HG02852 (cell line): ENCODE data around the gene TECTB.
"Not testable (repeated sequence)": the region's sequence is repeated elsewhere in the genome, so short reads cannot be mapped to it uniquely, and the experiment has no call there.

Experiments used
- ATAC-seq: cut with Tn5 transposase; IDR thresholded peaks from one replicate; pipeline ENCODE4 v1.9.1; 2021; ENCODE audit warnings: mild to moderate bottlenecking, moderate library complexity; ENCODE audit not compliant: unreplicated experiment

Gene TECTB

DNA sequence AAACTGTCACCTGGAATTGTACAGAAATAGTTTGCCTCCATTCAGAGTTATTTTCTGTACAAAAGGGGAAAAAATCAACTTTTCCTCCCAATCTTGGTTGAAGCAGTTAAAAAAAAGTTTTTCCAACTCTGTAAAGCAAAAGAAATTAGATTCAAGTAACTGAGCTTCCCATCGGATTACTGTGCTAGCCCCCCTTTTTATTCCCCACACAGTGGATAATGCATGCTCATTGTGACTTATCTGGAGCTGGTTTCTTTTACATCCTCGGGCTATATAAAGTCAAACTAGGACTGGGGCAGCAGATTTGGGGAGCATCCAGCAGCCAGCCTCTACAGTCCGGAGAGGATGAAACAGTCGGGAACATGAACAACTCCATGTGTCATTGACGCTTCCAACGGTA is at the start of gene TECTB:
TECTB (plus strand) TSS at position 301 of the 400 bp plus-strand sequence. CDS start 335 bp downstream, outside the sequence.
- no peak for ATAC-seq

DNA sequence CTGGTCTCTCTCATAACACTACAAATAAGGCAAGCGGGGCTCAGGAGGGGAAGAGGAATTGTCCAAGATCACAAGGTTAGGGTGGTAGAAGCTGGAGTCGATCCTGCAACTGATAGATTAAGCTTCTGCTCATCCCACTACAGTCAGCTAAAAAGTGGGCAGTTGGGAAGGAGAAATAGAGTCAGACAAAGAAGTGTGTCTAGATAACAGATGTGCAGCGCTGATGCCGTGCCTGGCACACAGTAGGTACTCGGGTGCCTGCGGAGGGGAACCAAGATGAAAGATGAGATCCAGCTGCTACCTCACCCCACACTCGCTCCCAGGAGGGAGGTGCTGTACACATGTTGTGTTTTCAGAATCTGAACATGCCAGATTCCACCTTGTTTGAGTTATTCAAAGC is 48.1 kb upstream of the TECTB start:
- no peak for ATAC-seq

GRCh38 chr10:112235920-112236319 is 47.3 kb upstream of the TECTB start:
- ATAC-seq: no peak

GRCh38 chr10:112236486-112236885 is 46.7 kb upstream of the TECTB start:
- ATAC-seq: no peak

GRCh38 chr10:112239347-112239746 is 43.9 kb upstream of the TECTB start:
- ATAC-seq: no peak

DNA sequence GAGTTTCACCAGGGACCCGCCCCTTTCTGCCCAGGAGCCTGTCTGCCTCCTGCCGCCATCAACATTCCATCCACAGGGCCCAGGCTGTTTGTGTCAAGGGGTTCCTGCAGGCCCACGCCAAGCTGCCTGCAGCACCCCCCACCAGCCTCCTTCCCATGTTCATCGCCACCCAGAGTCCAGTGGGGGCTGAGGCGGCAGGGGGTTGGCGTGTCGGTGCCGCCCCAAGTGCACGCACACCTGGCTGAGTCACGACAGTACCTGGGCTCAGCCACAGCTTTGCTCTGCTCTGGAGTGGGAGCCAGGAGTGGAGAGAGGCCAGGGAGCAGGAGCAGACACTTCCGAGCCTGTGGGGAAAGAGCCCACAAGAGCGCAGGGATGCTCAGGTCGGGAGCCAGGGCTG is 42.8 kb upstream of the TECTB start:
- ATAC-seq: no peak

- no peak for ATAC-seq
These were observed 41.4 kb upstream of the TECTB start for GRCh38 chr10:112241651-112242341.

- no peak for ATAC-seq
These were observed 40.4 kb upstream of the TECTB start for GRCh38 chr10:112242769-112243168.

- no peak for ATAC-seq
These were observed 39.5 kb upstream of the TECTB start for GRCh38 chr10:112243713-112244112.

DNA sequence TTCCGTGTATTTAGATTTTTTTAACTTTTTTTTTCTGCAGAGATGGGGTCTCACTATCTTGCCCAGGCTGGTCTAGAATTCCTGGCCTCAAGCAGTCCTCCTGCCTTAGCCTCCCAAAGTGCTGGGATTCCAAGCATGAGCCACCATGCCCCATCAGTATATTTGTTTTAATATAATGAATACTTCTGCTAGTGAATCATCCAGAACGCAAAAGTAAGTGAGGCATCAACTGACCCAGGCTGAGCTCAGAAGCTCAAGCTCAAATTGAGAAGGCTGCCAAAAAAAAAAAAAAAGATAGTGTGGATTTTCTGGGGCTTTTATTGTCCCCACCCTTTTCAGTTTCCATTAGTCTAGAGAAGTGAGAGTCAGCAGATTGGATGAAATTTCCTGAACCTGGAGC is 39.0 kb upstream of the TECTB start:
- ATAC-seq: no peak

- no peak for ATAC-seq
These were observed 35.4 kb upstream of the TECTB start for GRCh38 chr10:112247791-112248190.

- ATAC-seq: no peak
These were observed 34.5 kb upstream of the TECTB start for GRCh38 chr10:112248584-112249295.

GRCh38 chr10:112249722-112250121 is 33.5 kb upstream of the TECTB start:
- ATAC-seq: no peak

- no peak for ATAC-seq
These were observed 32.6 kb upstream of the TECTB start for GRCh38 chr10:112250555-112250954.

- ATAC-seq: not testable (repeated sequence)
These were observed 32.0 kb upstream of the TECTB start for GRCh38 chr10:112251238-112251637.

GRCh38 chr10:112258407-112258806 is 24.8 kb upstream of the TECTB start:
- no peak for ATAC-seq

- no peak for ATAC-seq
These were observed 23.5 kb upstream of the TECTB start for GRCh38 chr10:112259688-112260087.

DNA sequence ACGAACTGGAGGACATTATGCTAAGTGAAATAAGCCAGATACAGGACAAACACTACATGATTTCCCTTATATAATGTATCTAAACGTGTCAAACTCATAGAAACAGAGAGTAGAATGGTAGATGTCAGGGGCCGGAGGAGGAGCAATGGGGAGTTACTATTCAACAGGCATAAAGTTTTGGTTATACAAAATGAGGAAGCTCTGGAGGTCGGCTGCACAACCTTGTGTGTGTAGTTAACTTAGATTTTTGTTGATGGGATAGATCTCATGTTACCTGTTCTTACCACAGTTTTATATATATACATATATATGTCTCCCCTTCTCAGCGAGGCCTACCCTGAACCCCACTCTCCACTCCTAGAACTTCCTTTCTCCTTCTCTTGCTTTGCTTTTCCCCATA is 22.4 kb upstream of the TECTB start:
- ATAC-seq: no peak

DNA sequence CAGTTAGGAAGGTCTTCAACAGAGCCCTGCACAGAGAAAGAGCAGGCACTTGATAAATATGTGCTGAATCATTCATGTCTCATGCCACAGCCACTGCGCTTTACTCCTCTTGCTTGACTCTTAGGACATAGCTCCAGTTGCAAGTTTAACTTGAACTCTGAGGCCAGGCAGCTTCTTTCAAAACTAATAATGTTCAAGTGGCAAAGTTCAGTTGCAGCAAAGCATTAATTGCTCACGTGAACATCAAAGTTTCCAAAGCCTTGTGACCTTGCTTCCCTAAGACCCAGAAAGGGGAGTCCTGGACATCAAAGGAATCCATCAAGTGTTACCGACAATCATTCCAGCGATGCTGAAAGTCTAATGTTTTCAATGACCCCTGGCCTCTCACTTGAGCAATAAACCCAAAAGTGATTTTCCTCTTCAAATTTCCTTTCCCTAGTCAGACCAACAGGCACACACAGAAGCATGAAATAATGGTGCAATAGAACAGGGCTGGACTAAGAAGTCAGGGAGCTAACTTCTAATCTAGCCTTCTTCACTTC is 21.8 kb upstream of the TECTB start:
- no peak for ATAC-seq

- ATAC-seq: no peak
These were observed 20.7 kb upstream of the TECTB start for GRCh38 chr10:112262546-112262945.

GRCh38 chr10:112265745-112266144 is 17.5 kb upstream of the TECTB start:
- no peak for ATAC-seq

DNA sequence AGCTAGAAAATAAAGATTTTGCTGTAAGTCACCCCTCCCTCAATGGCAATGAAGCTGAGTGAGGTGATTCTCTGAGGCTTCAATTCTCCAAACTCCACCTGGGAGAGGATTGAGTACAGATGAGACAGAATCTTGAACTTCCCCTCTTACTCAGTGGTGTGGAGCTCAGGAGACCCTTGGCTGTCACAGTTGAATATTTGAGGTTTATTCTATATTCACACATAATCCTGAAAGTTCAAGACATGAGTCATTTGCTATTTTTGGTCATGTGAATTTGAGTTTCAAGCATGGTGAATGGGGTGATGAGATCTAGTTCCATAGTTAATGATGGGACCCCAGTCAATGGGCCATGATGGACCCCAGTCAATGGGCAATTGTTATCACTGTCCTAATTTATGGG is 13.9 kb upstream of the TECTB start:
- ATAC-seq: no peak
